Stimulated activated CD4-positive, alpha-beta T cell treated with anti-CD3 and anti-CD28 coated beads, Interleukin-15, amount 100 ng/mL, for 48 hours (primary cell): ENCODE results near the gene TBX15.
"Not testable (repeated sequence)": the region's sequence is repeated elsewhere in the genome, so short reads cannot be mapped to it uniquely, and the experiment has no call there.

Source experiments
- DNase-seq, 2 donors: peaks; one replicate each; pipeline ENCODE4 v3.0.0-alpha.2; 2020; ENCODE audit warnings: low read depth in 2 of 2

TBX15 gene

DNA sequence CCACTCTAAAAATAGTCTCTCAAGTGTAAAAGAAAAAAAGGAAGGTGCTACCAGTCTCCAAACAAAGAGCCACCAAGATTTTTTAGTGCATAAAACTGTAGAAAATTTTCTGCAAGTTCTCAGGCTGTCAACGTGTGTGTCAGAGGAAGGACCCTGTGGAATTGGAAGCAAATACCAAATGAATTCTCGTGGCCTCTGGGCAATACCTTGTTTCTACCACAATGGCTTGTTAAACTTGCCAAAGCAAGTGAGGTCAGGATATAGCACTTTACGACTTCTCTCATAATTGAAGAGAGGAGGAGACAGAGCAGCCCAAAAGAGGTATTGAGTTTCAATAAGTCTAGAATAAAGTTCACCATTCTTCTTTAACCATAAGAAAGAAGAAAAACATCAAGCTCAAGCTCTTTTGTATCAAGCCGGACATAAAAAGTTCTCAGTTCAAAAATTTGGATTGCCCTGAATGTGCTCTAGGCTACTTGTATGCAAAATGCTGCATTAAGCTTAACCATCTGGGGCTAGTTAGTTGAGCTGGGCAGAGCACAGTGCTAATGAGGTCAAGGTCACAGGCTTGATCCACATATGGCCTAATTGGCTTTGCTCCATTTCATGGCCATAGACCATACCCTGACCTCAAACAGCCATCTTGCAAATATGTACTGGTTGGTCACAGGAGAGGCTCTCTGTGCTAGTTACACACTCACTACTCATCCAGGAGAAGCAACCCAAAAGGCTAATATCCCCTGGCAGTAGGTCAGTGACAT, 60.5 kb downstream of the TBX15 start:
- DNase-seq = no peak

- no peak for DNase-seq
Observed at GRCh38 chr1:118926261-118926660, 61.9 kb downstream of the TBX15 start.

- no peak for DNase-seq
Observed at GRCh38 chr1:118925651-118926050, 62.5 kb downstream of the TBX15 start.

- no peak for DNase-seq
Observed at GRCh38 chr1:118923319-118923718, 64.8 kb downstream of the TBX15 start.

DNA sequence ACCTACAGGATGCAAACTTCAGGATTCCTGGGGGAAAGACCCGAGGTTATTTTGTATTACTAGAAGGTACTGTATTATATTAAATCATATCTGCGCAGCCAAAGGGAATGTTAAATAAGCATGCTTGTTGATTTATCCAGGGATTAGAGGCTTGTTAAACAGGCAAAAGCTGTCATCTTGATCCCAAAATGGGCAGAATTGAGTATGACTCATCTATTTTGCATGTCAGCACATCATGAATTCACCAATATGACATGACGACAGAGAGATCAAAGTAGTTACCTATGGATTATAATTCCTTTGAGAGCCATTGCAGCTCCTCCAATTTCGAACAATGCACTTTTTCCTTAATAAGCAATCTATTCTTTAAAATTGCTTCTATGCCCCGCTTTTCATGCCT, 66.1 kb downstream of the TBX15 start:
- DNase-seq = no peak

GRCh38 chr1:118920124-118920717, 67.9 kb downstream of the TBX15 start:
- DNase-seq = no peak

- no peak for DNase-seq
Observed at GRCh38 chr1:118918940-118919259, 69.2 kb downstream of the TBX15 start.

DNA sequence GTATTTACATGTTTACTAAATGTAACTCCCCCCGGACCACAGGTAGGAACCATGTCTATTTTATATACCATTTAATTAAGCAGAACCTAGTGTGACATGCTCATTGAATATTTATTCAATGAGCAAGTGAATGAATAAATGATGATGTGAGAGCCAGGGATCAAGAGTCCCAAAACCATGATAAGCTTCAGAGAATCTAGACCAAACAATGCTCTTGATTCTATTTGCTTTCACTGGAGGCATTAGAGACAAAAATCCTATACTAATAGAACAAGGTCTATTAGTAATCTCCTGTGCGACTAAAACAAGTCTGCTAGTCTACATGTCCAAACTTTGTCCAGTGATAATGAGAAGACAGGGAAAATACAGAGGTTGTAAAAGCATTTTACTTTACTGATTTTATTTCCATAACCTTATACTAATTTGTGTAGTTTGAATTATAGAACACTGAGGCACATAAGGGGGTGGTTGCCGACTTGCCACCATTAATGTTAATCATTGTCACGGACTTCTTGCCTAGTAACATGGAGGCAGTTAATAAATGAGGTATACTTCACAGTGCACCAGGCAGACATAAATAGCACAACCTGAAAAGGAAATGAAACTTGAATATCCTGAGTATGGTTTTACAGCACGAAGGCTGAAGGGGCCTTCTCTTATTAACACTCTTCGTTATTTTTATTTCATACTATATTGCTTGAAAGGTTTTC, 69.8 kb downstream of the TBX15 start:
- no peak for DNase-seq

- DNase-seq = not testable (repeated sequence)
Observed at GRCh38 chr1:118916346-118916745, 71.8 kb downstream of the TBX15 start.

GRCh38 chr1:118914379-118915161, 73.6 kb downstream of the TBX15 start:
- DNase-seq = no peak

DNA sequence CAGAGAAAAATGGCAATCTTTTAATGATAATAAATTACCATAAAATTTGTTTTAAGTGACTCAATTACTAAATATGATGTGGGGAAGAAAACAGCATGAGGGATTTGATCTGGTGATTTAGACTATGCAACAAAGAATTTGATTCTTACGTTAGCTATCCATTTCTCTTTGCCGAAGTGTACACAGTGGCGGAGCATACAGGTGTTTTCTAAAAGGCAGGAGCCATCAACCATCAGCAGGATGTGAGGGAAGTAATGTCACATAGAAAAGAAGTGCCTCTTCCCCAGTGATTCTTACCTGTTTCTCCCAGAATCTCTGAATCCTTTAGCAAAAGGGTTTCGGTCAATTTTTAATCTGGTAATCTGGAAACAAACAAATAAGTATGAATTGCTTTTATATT, 74.3 kb downstream of the TBX15 start:
- no peak for DNase-seq

DNA sequence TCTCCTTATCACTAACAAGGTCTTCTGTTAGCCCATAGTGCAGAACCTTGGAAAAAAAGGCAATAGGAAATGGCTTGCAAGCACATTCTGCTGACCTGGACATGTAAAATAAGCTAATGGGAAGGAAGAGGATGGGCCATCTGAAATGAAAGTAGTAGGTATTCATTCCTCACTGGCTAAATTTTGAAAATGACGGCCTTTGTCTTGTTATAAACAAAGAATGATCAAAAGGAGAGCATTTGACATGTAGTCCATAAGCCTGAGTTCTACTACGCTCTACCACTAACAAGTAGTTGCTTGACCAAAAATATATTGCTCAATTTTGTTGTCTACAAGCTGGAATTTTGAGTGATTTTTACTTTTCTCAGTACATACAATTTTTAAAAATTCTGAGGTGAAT, 75.6 kb downstream of the TBX15 start:
- DNase-seq = no peak

DNA sequence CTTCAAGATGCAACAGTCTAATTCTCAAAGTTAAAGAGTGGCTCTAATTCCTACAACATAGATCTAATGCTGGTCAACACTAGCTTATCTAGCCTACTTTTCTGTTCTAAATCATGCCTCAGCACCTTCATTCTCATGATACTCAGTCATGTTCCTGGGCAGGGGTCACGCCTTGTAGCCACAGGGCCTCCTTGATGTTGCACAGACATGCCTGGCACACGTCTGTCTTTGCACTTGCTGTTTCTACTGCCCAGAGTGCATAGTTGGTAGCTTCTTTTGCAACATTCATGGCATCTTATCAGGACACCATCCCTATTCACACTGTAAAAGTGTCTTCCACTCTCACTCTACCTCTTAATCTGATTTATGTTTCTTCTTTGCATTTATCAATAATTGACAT, 76.6 kb downstream of the TBX15 start:
- DNase-seq = no peak

DNA sequence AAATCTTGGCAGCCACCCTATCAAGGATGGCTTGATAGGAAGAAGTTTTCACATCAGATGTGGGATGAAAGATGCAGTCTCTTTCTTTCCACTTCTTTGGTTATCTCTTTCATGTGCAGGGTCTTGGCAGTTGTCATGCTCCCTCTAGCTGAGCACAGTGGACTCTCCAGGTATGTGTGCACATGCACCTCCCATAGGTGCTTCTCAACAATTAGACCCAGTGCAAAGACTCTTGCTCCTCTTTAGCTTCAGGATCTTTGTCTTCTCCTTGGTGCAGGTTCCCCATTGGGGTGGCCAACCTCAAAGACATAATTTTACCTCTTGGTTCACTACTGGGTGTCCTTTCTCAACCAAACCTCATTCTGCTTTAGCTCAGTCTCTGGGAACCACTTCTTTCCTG, 80.7 kb downstream of the TBX15 start:
- DNase-seq = no peak

GRCh38 chr1:118905671-118906070, 82.5 kb downstream of the TBX15 start:
- DNase-seq = no peak

GRCh38 chr1:118905196-118905595, 82.9 kb downstream of the TBX15 start:
- no peak for DNase-seq

GRCh38 chr1:118902711-118903191, 85.4 kb downstream of the TBX15 start:
- DNase-seq = no peak

DNA sequence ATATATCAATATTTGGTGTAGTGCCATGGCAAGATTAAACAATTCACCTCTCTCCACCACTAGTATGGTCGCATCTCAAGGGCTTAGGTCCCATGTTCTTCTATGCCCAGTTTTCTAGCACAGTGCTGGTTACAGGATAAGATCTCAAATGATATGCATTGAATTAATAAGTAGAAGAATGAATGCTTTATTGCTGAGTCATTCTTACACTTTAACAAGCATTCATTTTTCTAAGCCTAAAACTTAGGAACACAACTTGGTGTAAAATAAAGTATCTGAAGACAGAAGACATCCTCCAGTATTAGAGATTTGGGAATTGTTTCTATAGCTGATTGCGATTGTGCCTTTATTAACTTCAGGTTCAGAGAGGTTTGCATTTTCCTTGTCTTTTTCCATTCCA, 85.8 kb downstream of the TBX15 start:
- no peak for DNase-seq

GRCh38 chr1:118900643-118901440, 87.3 kb downstream of the TBX15 start:
- DNase-seq = no peak

GRCh38 chr1:118899340-118899739, 88.8 kb downstream of the TBX15 start:
- no peak for DNase-seq

- DNase-seq = no peak
Observed at GRCh38 chr1:118898712-118899111, 89.4 kb downstream of the TBX15 start.
